HG03354 (cell line): ENCODE measurements around the gene CCDC12.

Experiments used
- ATAC-seq: cut with Tn5 transposase; IDR thresholded peaks from one replicate; pipeline ENCODE4 v1.9.1; 2021; ENCODE audit warnings: mild to moderate bottlenecking; ENCODE audit not compliant: unreplicated experiment, poor library complexity, severe bottlenecking

CCDC12 gene

GRCh38 chr3:46883830-46884185 lies 92.7 kb downstream of the CCDC12 start:
- ATAC-seq, result no peak

- no peak for ATAC-seq
Observed at GRCh38 chr3:46883054-46883829, 93.3 kb downstream of the CCDC12 start.

- no peak for ATAC-seq
Observed at GRCh38 chr3:46882377-46883053, 94.0 kb downstream of the CCDC12 start.

GRCh38 chr3:46881596-46882376 lies 94.8 kb downstream of the CCDC12 start:
- ATAC-seq, result no peak

- no peak for ATAC-seq
Observed at GRCh38 chr3:46880884-46881595, 95.5 kb downstream of the CCDC12 start.

GRCh38 chr3:46878781-46879436 lies 97.6 kb downstream of the CCDC12 start:
- ATAC-seq, result peak; percentile 56

- no peak for ATAC-seq
Observed at GRCh38 chr3:46877406-46878125, 99.0 kb downstream of the CCDC12 start, which contains the start of gene PTH1R. Gene PTH1R (plus strand): TSS chr3:46877721. CDS start chr3:46883560, 5,839 bp downstream.

- ATAC-seq, result no peak
Observed at GRCh38 chr3:46876313-46877300, 99.9 kb downstream of the CCDC12 start.

GRCh38 chr3:46875560-46875959 lies 101.0 kb downstream of the CCDC12 start:
- no peak for ATAC-seq

GRCh38 chr3:46874430-46874829 lies 102.1 kb downstream of the CCDC12 start:
- ATAC-seq, result no peak

GRCh38 chr3:46873521-46873920 lies 103.0 kb downstream of the CCDC12 start:
- no peak for ATAC-seq
